Stimulated activated CD4-positive, alpha-beta T cell treated with anti-CD3 and anti-CD28 coated beads, Interleukin-4, amount 100 ng/mL, for 4 hours (primary cell): ENCODE results near the gene CDC42BPA.
"Not testable (repeated sequence)": the region's sequence is repeated elsewhere in the genome, so short reads cannot be mapped to it uniquely, and the experiment has no call there.

Experiments used
- DNase-seq, 2 experiments: peaks; one replicate each; pipeline ENCODE4 v3.0.0-alpha.2; 2020

Gene CDC42BPA

GRCh38 chr1:227305894-227306626 is 12.2 kb downstream of the CDC42BPA start:
- no peak for DNase-seq

- DNase-seq, result no peak
These were observed 13.6 kb downstream of the CDC42BPA start for GRCh38 chr1:227304665-227305064.

GRCh38 chr1:227303662-227304061 is 14.6 kb downstream of the CDC42BPA start:
- no peak for DNase-seq

GRCh38 chr1:227300682-227301081 is 17.6 kb downstream of the CDC42BPA start:
- no peak for DNase-seq

GRCh38 chr1:227299688-227300087 is 18.6 kb downstream of the CDC42BPA start:
- DNase-seq, result no peak

GRCh38 chr1:227299241-227299627 is 19.1 kb downstream of the CDC42BPA start:
- DNase-seq, result no peak

- no peak for DNase-seq
These were observed 19.6 kb downstream of the CDC42BPA start for GRCh38 chr1:227298512-227299240.

GRCh38 chr1:227297073-227297793 is 21.1 kb downstream of the CDC42BPA start:
- no peak for DNase-seq

GRCh38 chr1:227295609-227296008 is 22.7 kb downstream of the CDC42BPA start:
- no peak for DNase-seq

- DNase-seq, result no peak
These were observed 32.5 kb downstream of the CDC42BPA start for GRCh38 chr1:227285745-227286144.

- no peak for DNase-seq
These were observed 36.9 kb downstream of the CDC42BPA start for GRCh38 chr1:227281371-227281770.

- no peak for DNase-seq
These were observed 37.5 kb downstream of the CDC42BPA start for GRCh38 chr1:227280836-227281235.

GRCh38 chr1:227276156-227276693 is 42.1 kb downstream of the CDC42BPA start:
- DNase-seq, result not testable (repeated sequence)

GRCh38 chr1:227273557-227273956 is 44.7 kb downstream of the CDC42BPA start:
- no peak for DNase-seq

GRCh38 chr1:227272428-227272827 is 45.9 kb downstream of the CDC42BPA start:
- DNase-seq, result no peak

- no peak for DNase-seq
These were observed 47.7 kb downstream of the CDC42BPA start for GRCh38 chr1:227270554-227270953.

GRCh38 chr1:227268943-227269342 is 49.3 kb downstream of the CDC42BPA start:
- DNase-seq, result no peak

- no peak for DNase-seq
These were observed 52.4 kb downstream of the CDC42BPA start for GRCh38 chr1:227265891-227266290.

GRCh38 chr1:227263869-227264268 is 54.4 kb downstream of the CDC42BPA start:
- no peak for DNase-seq

GRCh38 chr1:227261501-227261900 is 56.8 kb downstream of the CDC42BPA start:
- no peak for DNase-seq

GRCh38 chr1:227260433-227260832 is 57.9 kb downstream of the CDC42BPA start:
- DNase-seq, result no peak

- DNase-seq, result no peak
These were observed 60.3 kb downstream of the CDC42BPA start for GRCh38 chr1:227257964-227258363.

GRCh38 chr1:227255086-227255732 is 63.1 kb downstream of the CDC42BPA start:
- DNase-seq, result no peak
